Lower leg skin (tissue), 4 donors: ENCODE data around the gene PTGR2. TPM values are rescaled to one million over a fixed set of nuclear protein-coding genes. Genes with fewer than 3 reads are reported as not detected.

Experiments used
- DNase-seq, 2 donors: peaks; one replicate each; pipeline ENCODE4 v3.0.0-alpha.2; 2019; ENCODE audit warnings: low spot score in 2 of 2
- H3K4me3 ChIP-seq: fragments of 200-600 bp; sonication (generic); 2 replicates; pipeline ENCODE4 v1.5.1; 2017; ENCODE audit warnings: mild to moderate bottlenecking, low read depth; ENCODE audit not compliant: poor library complexity, severe bottlenecking
- POLR2A ChIP-seq, 2 donors: fragments of 450-650 bp; IDR thresholded peaks; one replicate each; pipeline ENCODE4 v1.6.1; 2016 to 2017; ENCODE audit warnings: antibody characterized with exemption in 2 of 2, mild to moderate bottlenecking in 1 of 2, moderate library complexity in 1 of 2
- WGBS, 2 donors: methylation state at CpG; one replicate each; pipeline ENCODE4 v1.1.5; 2018; 5-methylcytosine and 5-hydroxymethylcytosine counted together
- intact Hi-C: fragments of 100-400 bp; cut with DNase I; formaldehyde crosslinking; loops from one replicate; pipeline ENCODE4 v1.15.0; 2023; ENCODE audit warnings: low total_unique reads
- total RNA-seq, 4 donors: library from RNA; depleted of rRNA; stranded (reverse); fragments of >200 nt; gene quantifications; one replicate each; pipeline ENCODE4 v1.1.0, GENCODE V29; 2016
- TF ChIP-seq, protein P1 (sequence below), 3 donors: fragments of 450-650 bp; IDR thresholded peaks; one replicate each; pipeline ENCODE4 v1.5.1; 2016; ENCODE audit warnings: antibody characterized with exemption in 3 of 3, mild to moderate bottlenecking in 3 of 3, moderate library complexity in 2 of 3

Gene PTGR2
- total RNA-seq, 4 donors from 2014 or later, result 4.2 to 13.5 (median 8.3) TPM

DNA sequence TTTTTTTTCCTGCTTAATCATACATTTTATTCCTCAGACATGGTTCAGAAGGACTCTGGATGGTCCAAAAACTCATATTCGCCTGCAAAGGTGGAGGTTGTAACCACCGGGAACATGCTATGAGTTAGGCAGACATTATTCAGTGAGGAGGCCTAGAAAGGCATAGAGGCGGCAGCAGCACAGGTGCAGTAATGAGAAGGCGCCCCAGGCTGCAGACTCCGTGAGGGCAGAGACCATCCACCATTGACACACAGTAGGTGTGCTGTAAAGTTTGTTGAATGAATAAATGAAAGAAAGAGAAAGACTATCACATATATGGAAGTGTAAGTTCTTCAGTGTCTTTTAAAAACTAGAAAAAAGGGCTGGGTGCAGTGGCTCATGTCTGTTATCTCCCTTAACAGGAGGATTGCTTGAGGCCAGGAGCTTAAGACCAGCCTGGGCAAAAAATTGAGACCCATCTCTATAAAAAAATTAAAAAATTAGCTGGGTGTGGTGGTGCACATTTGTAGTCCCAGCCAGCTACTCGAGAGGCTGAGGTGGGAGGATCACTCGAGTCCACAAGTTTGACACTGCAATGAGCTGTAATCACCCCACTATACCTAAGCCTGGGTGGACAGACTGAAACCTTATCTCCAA is 34.5 kb upstream of the PTGR2 start:
- no peak overlapping the region for H3K4me3 ChIP-seq
- intact Hi-C loops, result no loop called here
- no peak for DNase-seq
- 86 to 92% methylated on average over 7 of the region's 7 CpGs for WGBS, 2 donors
- no peak for TF ChIP-seq POLR2A (IDR thresholded peaks at IDR 0.05)
- TF ChIP-seq, protein P1, sequence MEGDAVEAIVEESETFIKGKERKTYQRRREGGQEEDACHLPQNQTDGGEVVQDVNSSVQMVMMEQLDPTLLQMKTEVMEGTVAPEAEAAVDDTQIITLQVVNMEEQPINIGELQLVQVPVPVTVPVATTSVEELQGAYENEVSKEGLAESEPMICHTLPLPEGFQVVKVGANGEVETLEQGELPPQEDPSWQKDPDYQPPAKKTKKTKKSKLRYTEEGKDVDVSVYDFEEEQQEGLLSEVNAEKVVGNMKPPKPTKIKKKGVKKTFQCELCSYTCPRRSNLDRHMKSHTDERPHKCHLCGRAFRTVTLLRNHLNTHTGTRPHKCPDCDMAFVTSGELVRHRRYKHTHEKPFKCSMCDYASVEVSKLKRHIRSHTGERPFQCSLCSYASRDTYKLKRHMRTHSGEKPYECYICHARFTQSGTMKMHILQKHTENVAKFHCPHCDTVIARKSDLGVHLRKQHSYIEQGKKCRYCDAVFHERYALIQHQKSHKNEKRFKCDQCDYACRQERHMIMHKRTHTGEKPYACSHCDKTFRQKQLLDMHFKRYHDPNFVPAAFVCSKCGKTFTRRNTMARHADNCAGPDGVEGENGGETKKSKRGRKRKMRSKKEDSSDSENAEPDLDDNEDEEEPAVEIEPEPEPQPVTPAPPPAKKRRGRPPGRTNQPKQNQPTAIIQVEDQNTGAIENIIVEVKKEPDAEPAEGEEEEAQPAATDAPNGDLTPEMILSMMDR (IDR thresholded peaks at IDR 0.05), result no peak

DNA sequence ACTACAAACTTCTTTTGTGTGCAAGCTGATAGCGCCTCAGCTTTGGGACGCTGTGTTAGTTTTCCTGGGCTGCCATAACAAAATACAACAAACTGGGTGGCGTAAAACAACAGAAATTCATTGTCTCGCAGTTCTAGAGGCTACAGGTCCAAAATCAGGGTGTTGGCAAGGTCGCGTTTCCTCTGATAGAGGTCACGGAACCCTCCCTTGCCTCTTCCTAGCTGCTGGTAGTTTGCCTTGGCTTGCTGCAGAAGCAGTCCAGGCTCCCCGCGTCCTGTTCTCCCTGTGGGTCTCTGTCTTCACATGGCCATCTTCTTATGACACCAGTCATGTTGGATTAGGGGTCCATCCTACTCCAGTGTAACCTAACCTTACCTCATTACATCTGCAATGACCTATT is 32.8 kb upstream of the PTGR2 start:
- 86 to 95% methylated on average over 9 of the region's 9 CpGs for WGBS, 2 donors
- TF ChIP-seq POLR2A (IDR thresholded peaks at IDR 0.05), result no peak
- TF ChIP-seq, protein P1 (IDR thresholded peaks at IDR 0.05), result no peak
- intact Hi-C loops, result no loop called here
- H3K4me3 ChIP-seq, result no peak overlapping the region
- no peak for DNase-seq

DNA sequence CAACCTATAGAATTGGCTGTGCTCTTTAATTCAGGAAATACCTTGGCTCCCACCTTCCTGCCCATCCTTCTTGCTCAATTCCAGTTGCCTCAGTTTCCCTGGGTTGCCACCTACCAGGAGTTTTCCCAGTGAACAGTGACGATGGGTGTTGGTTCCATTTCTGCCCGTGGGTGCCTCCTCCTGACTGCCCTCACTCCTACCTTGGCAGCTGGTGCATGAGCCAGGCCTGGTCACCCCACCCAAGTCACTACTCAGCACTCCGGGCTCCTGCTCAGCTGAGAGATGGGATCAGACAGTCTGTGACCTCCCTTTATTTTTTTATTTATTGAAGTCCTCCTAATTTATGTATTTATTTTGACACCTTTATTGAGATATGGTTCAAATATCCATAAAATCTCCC is 31.0 kb upstream of the PTGR2 start:
- intact Hi-C loops, result no loop called here
- TF ChIP-seq, protein P1 (IDR thresholded peaks at IDR 0.05), result no peak
- TF ChIP-seq POLR2A (IDR thresholded peaks at IDR 0.05), result no peak
- DNase-seq, result no peak
- H3K4me3 ChIP-seq, result no peak overlapping the region
- WGBS, 2 donors, result 74 to 79% methylated on average over 3 of the region's 3 CpGs

DNA sequence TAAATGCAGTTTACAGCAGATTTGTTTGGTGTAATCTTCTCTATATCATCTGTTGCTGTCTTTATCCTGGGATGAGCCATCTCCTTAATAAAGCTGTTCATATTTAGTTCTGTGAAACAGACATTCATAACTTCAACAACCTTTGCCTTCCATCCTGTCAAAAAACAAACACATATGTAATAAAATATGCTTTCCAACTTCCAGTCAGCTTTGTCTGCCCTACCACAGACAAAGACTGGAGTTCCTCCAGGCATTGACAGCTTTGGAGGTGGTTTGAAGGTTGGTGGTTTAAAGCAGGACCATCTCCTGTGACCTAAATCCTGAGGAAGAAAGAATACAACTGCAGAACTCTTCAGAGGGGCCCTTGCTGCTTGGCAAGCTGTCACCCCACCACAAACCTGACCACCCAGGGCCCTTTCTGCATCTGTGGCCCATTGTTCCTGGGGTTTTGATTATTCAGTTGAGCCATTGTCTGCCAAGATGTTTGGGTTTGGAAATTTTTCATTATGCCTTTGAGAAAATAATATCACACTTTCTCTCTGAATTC is 28.2 kb upstream of the PTGR2 start:
- no peak overlapping the region for H3K4me3 ChIP-seq
- intact Hi-C loops, result no loop called here

DNA sequence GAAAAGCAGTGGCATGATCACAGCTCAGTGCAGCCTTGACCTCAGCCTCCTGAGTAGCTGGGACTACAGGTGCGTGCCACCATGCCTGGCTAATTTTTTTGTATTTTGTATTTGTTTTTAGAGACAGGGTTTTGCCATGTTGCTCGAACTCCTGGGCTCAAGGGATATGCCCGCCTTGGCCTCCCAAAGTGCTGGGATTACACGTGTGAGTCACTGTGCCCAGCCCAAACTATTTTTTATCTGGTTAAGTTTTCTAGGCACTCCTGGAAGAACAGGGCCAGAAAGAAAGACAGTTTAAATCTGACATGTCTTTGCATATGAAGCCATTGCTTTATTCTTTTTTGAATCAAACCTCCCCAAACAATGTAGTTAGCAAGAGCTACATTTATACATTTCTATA is 27.5 kb upstream of the PTGR2 start:
- TF ChIP-seq, protein P1 (IDR thresholded peaks at IDR 0.05), result no peak
- WGBS, 2 donors, result 49 to 63% methylated on average over 4 of the region's 4 CpGs
- H3K4me3 ChIP-seq, result no peak overlapping the region
- intact Hi-C loops, result no loop called here
- DNase-seq, result no peak

More for the DNA sequence above, 28.2 kb upstream of the PTGR2 start:
- no peak for DNase-seq
- TF ChIP-seq, protein P1 (IDR thresholded peaks at IDR 0.05), result no peak
- TF ChIP-seq POLR2A (IDR thresholded peaks at IDR 0.05), result no peak

DNA sequence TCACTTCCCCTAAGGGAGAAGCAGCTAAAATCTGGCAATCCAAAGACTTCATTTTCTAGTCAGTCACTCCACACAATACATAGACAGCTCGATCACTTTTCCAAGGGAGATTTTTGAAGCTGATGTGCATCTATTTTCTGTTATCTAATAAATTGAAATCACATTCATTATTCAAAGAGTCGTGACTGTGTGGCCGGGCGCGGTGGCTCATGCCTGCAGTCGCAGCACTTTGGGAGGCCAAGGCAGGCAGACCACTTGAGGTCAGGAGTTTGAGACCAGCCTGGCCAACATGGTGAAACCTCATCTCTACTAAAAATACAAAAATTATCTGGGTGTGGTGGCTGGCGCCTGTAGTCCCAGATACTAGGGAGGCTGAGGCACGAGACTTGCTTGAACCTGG is 27.1 kb upstream of the PTGR2 start:
- 73 to 80% methylated on average over 8 of the region's 8 CpGs for WGBS, 2 donors
- no peak for TF ChIP-seq POLR2A (IDR thresholded peaks at IDR 0.05)
- TF ChIP-seq, protein P1 (IDR thresholded peaks at IDR 0.05), result no peak
- no peak for DNase-seq
- no peak overlapping the region for H3K4me3 ChIP-seq
- intact Hi-C loops, result no loop called here
